GM12878 (cell line): ENCODE measurements around the gene KHDRBS1. TPM values are rescaled to one million over a fixed set of nuclear protein-coding genes. Genes with fewer than 3 reads are reported as not detected.

Experiments
- ATAC-seq: fragments of 200-7000 bp; cut with Tn5 transposase; 3 replicates; pipeline ENCODE4 v1.9.1; 2020; ENCODE audit warnings: mild to moderate bottlenecking, moderate library complexity
- BruUV-seq: library from RNA; stranded (reverse); fragments of 400-500 nt; replicated peaks from 2 replicates; lab custom pipeline; 2021; lab: Mats Ljungman, UMichigan
- CTCF ChIA-PET: fragments of 300-600 bp; sonication (Branson Sonifier 250); formaldehyde crosslinking; extraction: SDS; loops from one replicate; lab custom pipeline; 2021; ENCODE audit warnings: inconsistent platforms; lab: Yijun Ruan, JAX
- POLR2A ChIA-PET: fragments of 350-600 bp; formaldehyde crosslinking; extraction: SDS; loops from one replicate; lab custom pipeline; 2021; ENCODE audit warnings: inconsistent platforms; lab: Charles Lee
- RAD21 ChIA-PET: fragments of 300-600 bp; sonication (Branson Sonifier 250); formaldehyde crosslinking; loops from one replicate; lab custom pipeline; 2023; ENCODE audit warnings: antibody characterized with exemption; ENCODE audit not compliant: unreplicated experiment; lab: Charles Lee
- SMC1A ChIA-PET: fragments of 300-600 bp; sonication (Branson Sonifier 250); formaldehyde crosslinking; loops from one replicate; lab custom pipeline; 2023; ENCODE audit not compliant: unreplicated experiment, uncharacterized antibody; lab: Charles Lee
- DNase-seq: peaks from one replicate; pipeline ENCODE4 v3.0.0-alpha.2; 2011; ENCODE audit warnings: low read depth, low spot score
- FAIRE-seq: peaks from 3 replicates; lab custom pipeline; 2011; peaks lifted over from hg19 to GRCh38; lab: Jason Lieb, UNC
- H2AFZ ChIP-seq: 2 replicates; pipeline ENCODE4 v1.6.0; 2011; ENCODE audit warnings: low read depth, low read length, control low read depth; ENCODE audit not compliant: control insufficient read depth
- H3K27ac ChIP-seq: 2 replicates; pipeline ENCODE4 v1.5.1; 2011; ENCODE audit warnings: control low read depth; ENCODE audit not compliant: control insufficient read depth, insufficient read depth
- H3K27me3 ChIP-seq, 2 experiments: replicated peaks in 1 of 2; 2 replicates each; pipeline versions ENCODE4 v1.6.0 to v1.6.1; 2011; ENCODE audit warnings: low read length in 1 of 2; ENCODE audit not compliant: control insufficient read depth in 2 of 2, insufficient read depth in 2 of 2
- H3K36me3 ChIP-seq, 2 experiments: 2 replicates each; pipeline ENCODE4 v1.5.1; 2011; ENCODE audit warnings: low read length in 1 of 2; ENCODE audit not compliant: control insufficient read depth in 2 of 2, insufficient read depth in 2 of 2
- H3K4me1 ChIP-seq: 2 replicates; pipeline ENCODE4 v1.6.1; 2011; ENCODE audit warnings: mild to moderate bottlenecking, low read length, moderate library complexity, mixed read lengths; ENCODE audit not compliant: control insufficient read depth, insufficient read depth
- H3K4me2 ChIP-seq: 2 replicates; pipeline ENCODE4 v1.6.0; 2011; ENCODE audit warnings: control low read depth; ENCODE audit not compliant: control insufficient read depth, insufficient read depth
- H3K4me3 ChIP-seq: fragments of 200-600 bp; sonication (generic); 2 replicates; pipeline ENCODE4 v1.5.1; 2016
- H3K79me2 ChIP-seq: 2 replicates; pipeline ENCODE4 v1.6.0; 2011; ENCODE audit warnings: low read length; ENCODE audit not compliant: control insufficient read depth, insufficient read depth
- H3K9ac ChIP-seq: 2 replicates; pipeline ENCODE4 v1.8.0; 2011; ENCODE audit warnings: low read length, control low read depth, mixed read lengths; ENCODE audit not compliant: control insufficient read depth, insufficient read depth
- H3K9me3 ChIP-seq: replicated peaks from 3 replicates; pipeline ENCODE4 v1.5.1; 2011; ENCODE audit warnings: mild to moderate bottlenecking, low read length; ENCODE audit not compliant: control insufficient read depth, insufficient read depth
- H4K20me1 ChIP-seq: 2 replicates; pipeline ENCODE4 v1.6.0; 2011; ENCODE audit not compliant: control insufficient read depth, insufficient read depth
- BACH1 ChIP-seq: fragments of 450-650 bp; IDR thresholded peaks from 2 replicates; pipeline ENCODE4 v1.6.1; 2017; ENCODE audit warnings: mild to moderate bottlenecking, borderline replicate concordance
- BMI1 ChIP-seq: fragments of 450-650 bp; IDR thresholded peaks from 2 replicates; pipeline ENCODE4 v1.6.1; 2016; ENCODE audit warnings: mild to moderate bottlenecking, moderate library complexity, borderline replicate concordance
- ETV6 ChIP-seq, 2 experiments: fragments of 450-650 bp in 1 of 2; IDR thresholded peaks in 1 of 2; conservative IDR thresholded peaks in 1 of 2; 2 replicates each; pipeline ENCODE4 v1.6.1; 2014; ENCODE audit warnings: antibody characterized with exemption in 1 of 2, borderline replicate concordance in 1 of 2, low read depth in 1 of 2, mild to moderate bottlenecking in 1 of 2, moderate library complexity in 1 of 2
- KAT2A ChIP-seq: conservative IDR thresholded peaks from 2 replicates; pipeline ENCODE4 v1.6.1; 2011; ENCODE audit warnings: low read depth, low read length; ENCODE audit not compliant: control insufficient read depth
- MEF2B ChIP-seq: fragments of 450-650 bp; IDR thresholded peaks from 2 replicates; pipeline ENCODE4 v1.6.1; 2018; ENCODE audit warnings: mild to moderate bottlenecking, moderate library complexity; ENCODE audit not compliant: partially characterized antibody, poor library complexity, severe bottlenecking
- NKRF ChIP-seq: fragments of 450-650 bp; conservative IDR thresholded peaks from 2 replicates; pipeline ENCODE4 v1.6.1; 2017; ENCODE audit warnings: mild to moderate bottlenecking, moderate library complexity
- RAD21 ChIP-seq: IDR thresholded peaks from 2 replicates; pipeline ENCODE4 v1.6.1; 2011; ENCODE audit warnings: mild to moderate bottlenecking, low read depth, low read length, moderate library complexity; ENCODE audit not compliant: insufficient read depth
- RBBP5 ChIP-seq: fragments of 200-600 bp; sonication (generic); conservative IDR thresholded peaks from 2 replicates; pipeline ENCODE4 v1.6.1; 2016
- RELA ChIP-seq: fragments of 450-650 bp; IDR thresholded peaks from 2 replicates; pipeline ENCODE4 v1.8.0; 2014; ENCODE audit warnings: borderline replicate concordance; ENCODE audit not compliant: partially characterized antibody
- REST ChIP-seq: IDR thresholded peaks from 2 replicates; pipeline ENCODE4 v1.6.1; 2012; ENCODE audit warnings: mild to moderate bottlenecking, low read depth, low read length
- SMARCA5 ChIP-seq: fragments of 450-650 bp; IDR thresholded peaks from 2 replicates; pipeline ENCODE4 v1.6.1; 2017; ENCODE audit warnings: mild to moderate bottlenecking
- SP1 ChIP-seq: IDR thresholded peaks from one replicate; pipeline ENCODE4 v1.6.1; 2011; ENCODE audit warnings: low read depth, low read length
- SREBF2 ChIP-seq: IDR thresholded peaks from 2 replicates; pipeline ENCODE4 v1.6.1; 2012; ENCODE audit warnings: mild to moderate bottlenecking, low read length
- ZNF217 ChIP-seq: fragments of 450-650 bp; IDR thresholded peaks from 2 replicates; pipeline ENCODE4 v1.6.1; 2017; ENCODE audit warnings: antibody characterized with exemption, mild to moderate bottlenecking
- ZNF622 ChIP-seq: fragments of 450-650 bp; IDR thresholded peaks from 2 replicates; pipeline ENCODE4 v1.6.1; 2017; ENCODE audit warnings: mild to moderate bottlenecking, inconsistent platforms
- WGBS: methylation state at CpG from one replicate; pipeline ENCODE4 v1.1.6; 2016; ENCODE audit warnings: low lambda C conversion rate; ENCODE audit not compliant: insufficient replicate concordance, insufficient coverage; ENCODE audit errors: missing lambda C conversion rate; 5-methylcytosine and 5-hydroxymethylcytosine counted together
- in situ Hi-C: fragments of 300-500 bp; cut with MboI; formaldehyde crosslinking; loops from 9 replicates; pipeline ENCODE4 v1.14.3; 2018; ENCODE audit warnings: mixed read lengths
- intact Hi-C: fragments of 100-400 bp; cut with micrococcal nuclease; formaldehyde crosslinking; loops from one replicate; pipeline ENCODE4 v1.14.2; 2022; ENCODE audit not compliant: unreplicated experiment
- polyA plus RNA-seq, 11 experiments: library from polyadenylated mRNA; depleted of rRNA in 4 of 11; unstranded in 6 of 11; stranded (reverse) in 5 of 11; fragments of >200 nt; fragmentation: Nextera tagmentation in 4 of 11; fragmentation: Illumina TruSeq in 1 of 11; extraction: Ambion mirVana in 4 of 11; extraction: Trizol in 1 of 11; gene quantifications; 1 replicate in 1 of 11; 2 replicates in 10 of 11; pipeline versions ENCODE4 v1.2.1 to v1.2.3, GENCODE V29; 2011 to 2016; ENCODE audit warnings: inconsistent platforms in 2 of 11, missing spikeins in 2 of 11, low read depth in 1 of 11
- total RNA-seq, 4 experiments: library from RNA; depleted of rRNA in 3 of 4; stranded (reverse); fragments of >200 nt in 3 of 4; fragmentation: Illumina TruSeq in 1 of 4; extraction: Trizol in 1 of 4; gene quantifications; 2 replicates each; pipeline versions ENCODE4 v1.2.1 to v1.2.3, GENCODE V29; 2013 to 2021
- TF ChIP-seq, protein P1 (sequence below): fragments of 450-650 bp; IDR thresholded peaks from 2 replicates; pipeline ENCODE4 v1.6.1; 2017; ENCODE audit warnings: mild to moderate bottlenecking, low read depth, inconsistent platforms; ENCODE audit not compliant: poor library complexity, severe bottlenecking

KHDRBS1 gene
- total and polyA plus RNA-seq, 10 of the 15 experiments (the other 5 are each of a cell fraction or from before 2014, with no cell fraction given) = 42.5 to 204 (median 96.0) TPM

- H4K20me1 ChIP-seq = no peaks in the 10 kb centered on the region
- no peaks in the 10 kb centered on the region for H3K27me3 ChIP-seq
- peak overlapping the region; percentile 69 for H3K4me2 ChIP-seq
- H3K4me3 ChIP-seq = no peak overlapping the region
- H3K4me1 ChIP-seq = peaks cover 31% of the 10 kb centered on the region
- ChIA-PET POLR2A (interaction anchor here (0.5 to 1.4 kb wide), 8 partner anchors 8 to 1044 kb away, joined by 3 to 7 read pairs (median 5); partner anchors contain the start of gene KPNA6), CTCF (interaction anchor here (1.0 to 2.3 kb wide), 5 partner anchors 8 to 130 kb away, joined by 3 to 15 read pairs (median 5); no protein-coding TSS in a partner anchor), RAD21 (interaction anchor here (1.1 kb wide), 1 partner anchor 35 kb away, joined by 5 read pairs; no protein-coding TSS in a partner anchor), SMC1A (interaction anchor here (0.6 to 7.5 kb wide), 10 partner anchors 8 to 64 kb away, joined by 3 to 45 read pairs (median 4); no protein-coding TSS in a partner anchor)
- 8% methylated on average over 10 of the region's 10 CpGs for WGBS
- in situ Hi-C loops = no loop called here
- BruUV-seq = no TSS peak
- FAIRE-seq = peak; percentile 7
- ATAC-seq = peak; percentile 85
- no peaks in the 10 kb centered on the region for H3K79me2 ChIP-seq
- peak; percentile 60 for DNase-seq
- H3K9ac ChIP-seq = no peak overlapping the region
- intact Hi-C loops = loop anchor here (5.0 kb wide), 2 partner anchors 36 to 319 kb away; no protein-coding TSS in a partner anchor
- no peaks in the 10 kb centered on the region for H3K9me3 ChIP-seq
- no peaks in the 10 kb centered on the region for H3K36me3 ChIP-seq
- H3K27ac ChIP-seq = peak overlapping the region; percentile 36
- peak overlapping the region; percentile 67 for H2AFZ ChIP-seq
- no peak for TF ChIP-seq BMI1
- peak; percentile 93 for TF ChIP-seq ZNF217
- TF ChIP-seq BACH1 = 0 out of 2 replicates have a peak, but pooled peaks have one; percentile 6
- TF ChIP-seq, protein P1, sequence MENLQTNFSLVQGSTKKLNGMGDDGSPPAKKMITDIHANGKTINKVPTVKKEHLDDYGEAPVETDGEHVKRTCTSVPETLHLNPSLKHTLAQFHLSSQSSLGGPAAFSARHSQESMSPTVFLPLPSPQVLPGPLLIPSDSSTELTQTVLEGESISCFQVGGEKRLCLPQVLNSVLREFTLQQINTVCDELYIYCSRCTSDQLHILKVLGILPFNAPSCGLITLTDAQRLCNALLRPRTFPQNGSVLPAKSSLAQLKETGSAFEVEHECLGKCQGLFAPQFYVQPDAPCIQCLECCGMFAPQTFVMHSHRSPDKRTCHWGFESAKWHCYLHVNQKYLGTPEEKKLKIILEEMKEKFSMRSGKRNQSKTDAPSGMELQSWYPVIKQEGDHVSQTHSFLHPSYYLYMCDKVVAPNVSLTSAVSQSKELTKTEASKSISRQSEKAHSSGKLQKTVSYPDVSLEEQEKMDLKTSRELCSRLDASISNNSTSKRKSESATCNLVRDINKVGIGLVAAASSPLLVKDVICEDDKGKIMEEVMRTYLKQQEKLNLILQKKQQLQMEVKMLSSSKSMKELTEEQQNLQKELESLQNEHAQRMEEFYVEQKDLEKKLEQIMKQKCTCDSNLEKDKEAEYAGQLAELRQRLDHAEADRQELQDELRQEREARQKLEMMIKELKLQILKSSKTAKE = no peak
- peak; percentile 11 for TF ChIP-seq SP1
- TF ChIP-seq SMARCA5 = peak; percentile 97
- no peak for TF ChIP-seq RAD21
- no peak for TF ChIP-seq SREBF2
- no peak for TF ChIP-seq ETV6 (conservative IDR thresholded peaks at IDR 0.05 in 1 of 2, IDR thresholded peaks at IDR 0.05 in 1 of 2; ENCODE audit: borderline replicate concordance in 1 of 2, low read depth in 1 of 2)
- no peak for TF ChIP-seq RBBP5
- no peak for TF ChIP-seq ZNF622
- TF ChIP-seq REST = no peak
- TF ChIP-seq KAT2A = no peak
- TF ChIP-seq RELA = peak; percentile 33
- peak; percentile 43 for TF ChIP-seq MEF2B
- TF ChIP-seq NKRF = peak; percentile 61
Measured at GRCh38 chr1:31980835-31981455, 32.7 kb upstream of the KHDRBS1 start.
